T-helper 22 cell (primary cell): ENCODE data around the gene FOXP3.
A peak's percentile ranks its signal among the peaks of the same experiment; 100 is the strongest.

Experiments used
- DNase-seq: peaks from one replicate; pipeline ENCODE4 v3.0.0-alpha.2; 2020; ENCODE audit warnings: low read depth

Gene FOXP3

DNA sequence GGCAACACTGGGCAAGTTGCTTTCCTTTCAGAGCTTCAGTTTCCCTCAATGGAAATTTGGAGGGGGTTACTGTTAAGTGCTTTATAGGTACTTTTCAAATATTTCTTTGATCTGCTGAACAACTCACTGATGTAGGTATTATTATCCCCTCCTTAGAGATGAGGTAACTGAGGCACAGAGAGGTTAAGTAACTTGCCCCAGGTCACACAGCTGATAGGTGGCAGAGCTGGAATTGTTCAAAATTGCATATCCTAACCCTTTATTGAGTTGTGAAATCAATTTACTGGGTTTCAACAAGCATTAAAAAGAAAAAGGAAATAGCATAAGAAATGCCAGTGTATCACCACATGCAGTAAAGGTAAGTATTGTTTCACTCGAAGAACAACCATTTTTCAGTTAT, 11.7 kb upstream of the FOXP3 start:
- DNase-seq = no peak

DNA sequence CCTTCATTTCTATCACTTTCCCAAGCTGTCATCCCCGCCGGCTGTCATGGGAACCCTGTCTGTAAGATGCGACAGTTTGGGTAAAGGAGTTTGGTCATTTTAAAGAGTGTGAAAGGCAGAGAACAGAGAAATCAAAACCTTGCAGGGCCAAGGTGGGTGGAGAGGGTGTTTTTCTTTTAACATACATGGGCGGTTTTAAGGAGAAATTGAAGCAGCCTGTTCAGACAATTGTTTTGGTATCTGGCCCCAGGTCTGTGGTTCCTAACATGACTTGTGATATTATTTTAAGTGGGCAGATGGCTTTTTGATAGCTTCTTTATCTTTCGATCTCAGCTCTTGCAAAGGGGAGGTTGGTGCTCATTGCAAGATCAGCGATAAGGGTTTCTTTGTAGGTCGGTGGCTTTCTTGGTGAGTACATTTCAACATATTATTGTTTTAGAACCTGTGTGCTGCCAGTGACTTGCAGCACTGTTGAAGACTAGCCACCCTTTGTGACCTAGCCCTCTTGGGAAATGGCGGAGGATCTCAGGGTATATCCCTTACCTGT, 8.7 kb upstream of the FOXP3 start:
- peak; percentile 42 for DNase-seq

DNA sequence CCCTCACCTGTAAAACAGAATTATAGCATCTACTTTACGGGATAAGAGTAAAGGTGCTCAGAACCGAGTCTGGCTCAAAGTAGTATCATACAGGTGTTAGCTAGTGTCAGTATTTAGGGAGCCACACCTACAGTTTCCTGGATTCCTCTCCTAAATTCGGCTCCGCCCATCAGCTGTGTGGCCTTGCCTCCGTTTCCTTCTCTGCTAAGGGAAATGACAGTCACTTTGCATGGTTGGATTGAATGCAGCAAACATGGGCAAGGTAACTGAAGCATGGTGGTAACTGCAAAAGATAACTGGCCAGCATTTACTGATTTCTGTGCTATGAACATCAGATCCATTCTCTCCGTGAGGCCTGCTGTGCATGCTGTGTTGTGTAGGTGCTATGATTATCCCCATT, 7.9 kb upstream of the FOXP3 start:
- no peak for DNase-seq

DNA sequence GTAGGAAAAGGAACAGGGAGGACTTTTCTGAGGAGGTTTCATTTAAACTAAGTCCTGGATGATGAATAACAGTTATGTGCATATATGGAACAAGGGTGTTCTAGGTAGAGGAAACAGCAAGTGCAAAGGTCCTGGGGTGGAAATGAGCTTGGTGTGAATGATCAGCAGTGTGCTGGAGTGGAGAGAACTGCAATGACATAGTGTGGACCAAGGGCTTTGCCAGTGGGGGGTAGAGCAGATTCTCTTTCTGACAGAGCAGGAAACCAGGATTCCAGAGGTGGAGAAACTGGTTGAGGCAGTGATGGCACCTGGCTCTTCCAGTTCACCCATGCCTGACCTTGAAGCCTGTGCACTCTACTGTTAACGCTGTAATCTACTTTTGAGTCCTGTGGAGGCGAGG, 6.8 kb upstream of the FOXP3 start:
- DNase-seq = no peak

DNA sequence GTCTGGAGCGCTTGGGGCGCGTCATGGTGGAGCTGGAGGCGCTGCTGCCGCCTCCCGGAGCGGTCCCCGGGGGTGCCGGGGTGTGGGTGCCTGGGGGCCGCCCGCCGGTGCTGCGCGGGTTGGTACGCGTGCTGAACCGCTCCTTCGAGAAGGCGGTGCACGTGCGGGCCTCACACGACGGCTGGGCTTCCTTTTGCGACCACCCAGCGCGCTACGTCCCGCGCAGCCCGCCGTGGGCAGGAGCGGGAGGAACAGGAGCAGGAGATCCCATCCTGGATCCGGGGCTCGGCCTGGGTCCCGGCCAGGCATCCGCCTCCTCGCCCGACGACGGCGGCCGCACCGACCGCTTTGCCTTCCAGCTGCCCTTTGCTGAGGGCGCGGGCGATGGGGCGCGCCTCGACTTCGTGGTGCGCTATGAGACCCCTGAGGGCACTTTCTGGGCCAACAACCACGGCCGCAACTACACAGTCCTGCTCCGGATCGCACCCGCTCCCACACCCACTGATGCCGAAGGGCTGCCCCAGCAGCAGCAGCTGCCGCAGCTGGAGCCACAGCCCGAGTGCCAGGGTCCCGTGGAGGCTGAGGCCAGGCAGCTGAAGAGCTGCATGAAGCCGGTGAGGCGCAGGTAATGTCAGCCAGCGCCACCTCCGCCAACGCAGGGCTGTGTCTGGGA, 5.9 kb upstream of the FOXP3 start:
- DNase-seq = no peak

DNA sequence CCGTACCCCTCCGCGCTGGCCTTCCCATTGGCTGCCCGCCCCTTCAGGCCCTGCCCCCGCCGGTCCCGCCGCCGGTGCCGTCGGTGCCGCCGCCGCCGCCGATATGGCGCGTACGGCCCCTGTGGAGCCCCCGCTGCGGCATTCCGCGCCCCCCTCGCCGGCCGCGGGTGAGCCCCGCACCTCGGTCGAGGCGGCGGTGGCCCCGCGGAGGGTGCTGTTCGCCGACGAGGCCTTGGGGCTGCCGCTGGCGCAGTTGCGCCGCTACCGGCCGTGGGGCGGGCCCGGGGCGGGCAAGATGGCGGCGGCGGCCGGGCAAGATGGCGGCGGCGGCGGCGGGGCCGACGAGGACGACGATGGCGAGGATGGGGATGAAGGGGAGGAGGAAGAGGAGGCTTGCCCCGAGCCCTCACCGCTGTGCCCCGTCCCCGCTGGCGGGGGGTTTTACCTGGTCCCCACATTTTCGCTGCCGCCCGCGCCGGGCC, 5.3 kb upstream of the FOXP3 start, which contains the start of gene PPP1R3F:
Gene PPP1R3F (plus strand): TSS at position 27 of the 482 bp plus-strand sequence. CDS start 77 bp downstream, at position 104.
- peak; percentile 19 for DNase-seq

DNA sequence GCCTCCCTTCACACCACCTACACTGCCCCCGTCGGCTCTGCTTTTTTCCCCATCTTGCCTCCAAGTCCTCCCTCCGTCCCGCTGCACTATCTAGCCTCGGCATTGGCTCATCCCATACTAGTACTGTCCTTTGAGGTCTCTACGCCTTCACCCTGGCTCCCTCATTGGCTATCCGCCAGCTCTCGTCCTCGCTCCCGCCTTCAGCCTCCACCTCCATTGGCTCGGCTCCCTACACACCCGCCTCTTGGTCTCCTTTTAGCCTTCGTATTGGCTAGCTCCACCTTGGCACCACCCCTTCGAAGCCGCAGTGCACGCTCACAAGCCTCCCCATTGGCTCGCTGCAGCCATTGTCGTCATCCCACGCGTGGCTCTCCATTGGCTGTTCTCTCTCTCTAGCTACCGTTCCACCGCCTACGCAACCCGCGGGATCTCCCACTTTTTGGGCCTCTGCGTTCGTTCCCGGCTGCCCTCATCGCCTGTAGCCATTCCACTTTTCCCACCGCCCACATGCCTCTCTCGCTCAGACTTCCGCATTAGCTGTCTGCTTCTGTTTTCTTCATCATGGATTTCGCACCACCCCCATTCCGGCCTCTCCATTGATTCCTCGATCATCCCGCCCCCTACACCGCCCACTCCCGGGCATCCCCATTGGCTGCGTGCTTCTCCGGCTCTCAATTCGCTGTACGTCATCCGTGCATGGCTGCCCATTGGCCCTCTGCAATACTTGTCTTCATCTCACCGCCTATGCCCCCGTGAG, 4.7 kb upstream of the FOXP3 start:
- DNase-seq = peak; percentile 91

DNA sequence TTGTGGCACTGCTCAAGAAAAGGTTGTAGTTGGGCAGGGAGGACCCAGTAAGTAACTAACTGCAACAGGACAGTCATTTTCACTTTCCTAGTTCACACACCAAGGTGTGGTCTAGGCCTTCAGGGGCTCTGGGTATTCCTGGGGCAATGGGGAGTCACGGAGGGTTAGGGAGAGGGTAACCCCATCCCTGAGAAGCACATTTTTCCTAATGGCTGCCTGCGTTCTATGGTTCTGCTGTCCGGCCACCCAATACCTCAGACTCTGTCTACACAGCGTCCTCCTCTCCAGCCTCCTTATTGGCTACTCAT, 4.1 kb upstream of the FOXP3 start:
- no peak for DNase-seq

DNA sequence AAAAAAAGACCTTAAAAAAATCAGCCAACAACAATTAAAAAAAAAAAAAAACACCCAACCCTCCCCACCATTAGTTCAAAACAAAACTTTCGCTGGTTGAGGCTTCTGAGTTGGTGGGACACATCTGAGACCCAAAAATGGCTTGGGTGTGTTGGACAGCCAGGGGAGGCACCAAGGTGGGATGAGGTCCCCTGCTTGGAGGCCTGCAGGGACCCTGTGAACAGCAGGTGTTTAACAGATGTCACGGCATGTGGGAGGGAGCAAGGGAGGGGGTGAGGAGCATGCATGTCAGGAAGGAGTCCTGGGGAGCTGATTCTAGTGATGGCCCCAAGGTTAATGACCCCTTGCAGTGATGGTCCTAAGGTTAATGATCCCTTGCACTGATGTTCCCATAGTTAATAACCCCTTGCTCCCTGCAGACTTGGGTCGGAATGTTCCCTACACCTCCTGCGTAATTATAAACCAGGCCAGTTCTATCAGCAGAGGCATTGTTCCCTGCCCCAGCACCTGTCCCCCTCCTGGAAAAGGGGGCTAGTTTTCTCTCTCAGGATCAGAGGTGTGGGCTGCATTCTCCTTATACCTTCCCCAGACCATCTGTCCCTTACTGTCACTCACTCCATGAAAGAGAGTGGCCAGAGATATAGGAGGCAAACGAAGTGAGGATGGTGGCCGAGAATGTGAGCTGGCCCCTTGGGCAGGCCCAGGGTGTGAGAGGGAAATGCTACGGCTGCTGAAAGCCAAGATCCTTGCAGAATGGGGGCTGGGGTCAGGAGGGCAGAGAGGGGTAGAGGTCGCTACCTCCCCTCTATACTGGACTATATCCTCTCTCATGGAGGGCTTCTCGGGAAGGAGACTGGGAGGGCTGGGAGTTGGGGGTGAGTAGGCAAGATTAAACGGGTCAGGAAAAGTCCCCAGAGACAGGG, 2.3 kb upstream of the FOXP3 start:
- DNase-seq = no peak

DNA sequence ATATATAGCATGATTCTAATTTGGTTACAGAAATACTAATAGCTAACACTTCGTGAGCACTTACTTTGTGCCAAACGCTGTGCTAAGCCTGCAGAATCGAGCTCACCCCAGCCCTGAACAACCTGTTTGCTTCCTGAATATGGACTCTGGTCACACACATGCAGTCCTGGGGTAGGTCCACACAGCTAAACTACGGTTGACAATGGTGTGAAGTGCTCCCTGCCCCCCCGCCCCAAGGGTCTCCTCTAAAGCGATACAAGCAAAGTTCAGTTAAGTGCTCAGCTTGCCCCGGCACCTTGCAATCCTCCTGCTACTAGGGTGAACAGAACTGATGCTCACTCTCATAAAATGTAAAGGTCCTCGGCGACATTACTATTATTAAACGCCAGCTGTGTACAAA, 879 bp downstream of the FOXP3 start:
- no peak for DNase-seq

DNA sequence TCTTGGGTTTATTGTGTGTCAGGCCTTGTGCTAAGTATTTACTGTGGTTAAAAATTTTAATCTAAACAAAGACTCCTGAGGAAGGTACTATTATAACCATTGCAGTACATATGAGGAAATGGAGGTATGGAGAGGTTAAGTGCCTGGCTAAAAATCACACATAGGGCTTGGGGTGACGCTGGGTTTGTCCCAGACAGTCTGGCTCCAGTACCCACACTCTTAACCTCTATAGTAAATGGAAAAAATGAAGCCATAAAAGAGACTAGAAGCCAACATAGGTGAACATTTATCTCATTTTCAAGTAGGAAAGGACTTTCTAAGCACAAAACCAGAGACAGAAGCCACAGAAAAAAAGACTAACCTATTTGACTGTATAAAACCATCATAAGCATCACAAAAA, 1.9 kb downstream of the FOXP3 start:
- DNase-seq = no peak

DNA sequence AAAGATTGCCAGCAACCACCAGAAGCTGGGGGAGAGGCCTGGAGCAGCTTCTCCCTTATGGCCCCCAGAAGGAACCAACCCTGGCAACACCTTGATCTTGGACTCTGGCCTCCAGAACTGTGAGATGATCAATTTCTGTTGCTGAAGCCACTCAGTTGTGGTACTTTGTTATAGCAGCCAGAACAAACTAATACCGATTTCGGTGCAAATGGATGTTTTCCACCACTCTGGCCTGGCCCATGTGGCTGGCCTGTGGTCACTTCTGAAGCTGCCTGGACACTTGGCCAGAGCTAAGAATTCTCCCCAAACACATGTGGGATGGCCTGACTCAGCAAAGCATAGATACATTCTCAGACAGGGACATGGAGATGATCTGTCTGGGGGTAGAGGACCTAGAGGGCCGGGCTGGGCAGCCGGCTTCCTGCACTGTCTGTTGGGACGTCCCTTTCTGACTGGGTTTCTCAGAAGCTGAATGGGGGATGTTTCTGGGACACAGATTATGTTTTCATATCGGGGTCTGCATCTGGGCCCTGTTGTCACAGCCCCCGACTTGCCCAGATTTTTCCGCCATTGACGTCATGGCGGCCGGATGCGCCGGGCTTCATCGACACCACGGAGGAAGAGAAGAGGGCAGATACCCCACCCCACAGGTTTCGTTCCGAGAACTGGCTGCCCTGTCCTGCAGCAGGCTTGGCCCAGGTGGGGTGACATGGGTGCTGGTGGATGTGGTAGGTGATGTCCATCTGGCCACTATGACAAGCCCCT, 4.1 kb downstream of the FOXP3 start:
- DNase-seq = no peak

DNA sequence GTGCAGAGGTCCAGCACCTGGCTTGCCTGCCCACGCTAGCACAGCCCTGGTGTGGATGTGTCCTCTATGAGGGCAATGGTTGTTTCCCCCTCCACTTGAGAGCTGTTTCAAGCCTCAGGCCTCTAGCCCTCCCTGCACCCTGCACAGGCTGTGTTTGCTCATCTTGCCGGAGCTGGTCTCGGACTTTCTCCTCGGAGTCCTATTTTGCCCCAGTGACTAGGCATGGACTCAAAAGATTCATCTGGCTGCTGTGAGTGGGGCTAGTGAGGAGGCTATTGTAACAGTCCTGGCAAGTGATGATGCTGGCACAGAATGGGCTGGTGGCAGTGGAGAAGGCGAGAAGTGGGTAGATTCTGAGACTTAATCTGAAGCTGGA, 5.8 kb downstream of the FOXP3 start:
- DNase-seq = no peak

DNA sequence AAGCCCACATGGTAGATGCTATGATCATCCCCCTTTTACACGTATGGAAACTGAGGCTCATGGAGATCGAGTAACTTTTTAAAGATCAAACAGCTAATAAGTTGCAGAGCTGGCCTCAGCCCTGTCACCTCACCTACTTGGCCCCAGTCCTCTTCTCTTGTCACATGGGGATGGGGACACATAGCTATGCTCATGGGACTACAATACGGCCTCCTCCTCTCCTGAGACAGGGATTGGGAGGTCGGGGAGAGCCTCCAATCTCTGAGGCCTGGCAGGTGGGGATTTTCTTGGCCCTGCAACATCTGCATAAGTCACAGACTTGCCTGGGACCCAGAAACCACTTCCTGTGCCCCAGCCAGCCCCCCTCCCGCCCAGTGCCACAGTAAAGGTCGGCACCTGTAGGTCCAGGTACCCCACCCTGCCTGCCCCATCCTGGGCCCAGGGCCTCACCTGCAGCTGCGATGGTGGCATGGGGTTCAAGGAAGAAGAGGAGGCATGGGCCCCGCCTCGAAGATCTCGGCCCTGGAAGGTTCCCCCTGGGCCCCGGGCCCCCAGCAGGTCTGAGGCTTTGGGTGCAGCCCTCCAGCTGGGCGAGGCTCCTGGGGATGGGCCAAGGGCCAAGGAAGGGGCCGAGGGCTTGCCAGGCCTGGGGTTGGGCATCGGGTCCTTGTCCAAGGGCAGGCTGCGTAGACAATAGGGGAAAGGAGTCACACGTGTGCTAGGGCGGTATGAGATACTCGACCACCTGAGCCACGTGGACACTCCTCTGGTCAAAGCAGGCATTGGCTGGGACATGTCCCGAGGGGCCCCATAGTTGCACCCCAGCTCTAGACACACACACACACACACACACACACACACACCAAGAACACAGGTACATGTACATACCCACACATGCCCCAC, 6.4 kb downstream of the FOXP3 start:
- DNase-seq = no peak

DNA sequence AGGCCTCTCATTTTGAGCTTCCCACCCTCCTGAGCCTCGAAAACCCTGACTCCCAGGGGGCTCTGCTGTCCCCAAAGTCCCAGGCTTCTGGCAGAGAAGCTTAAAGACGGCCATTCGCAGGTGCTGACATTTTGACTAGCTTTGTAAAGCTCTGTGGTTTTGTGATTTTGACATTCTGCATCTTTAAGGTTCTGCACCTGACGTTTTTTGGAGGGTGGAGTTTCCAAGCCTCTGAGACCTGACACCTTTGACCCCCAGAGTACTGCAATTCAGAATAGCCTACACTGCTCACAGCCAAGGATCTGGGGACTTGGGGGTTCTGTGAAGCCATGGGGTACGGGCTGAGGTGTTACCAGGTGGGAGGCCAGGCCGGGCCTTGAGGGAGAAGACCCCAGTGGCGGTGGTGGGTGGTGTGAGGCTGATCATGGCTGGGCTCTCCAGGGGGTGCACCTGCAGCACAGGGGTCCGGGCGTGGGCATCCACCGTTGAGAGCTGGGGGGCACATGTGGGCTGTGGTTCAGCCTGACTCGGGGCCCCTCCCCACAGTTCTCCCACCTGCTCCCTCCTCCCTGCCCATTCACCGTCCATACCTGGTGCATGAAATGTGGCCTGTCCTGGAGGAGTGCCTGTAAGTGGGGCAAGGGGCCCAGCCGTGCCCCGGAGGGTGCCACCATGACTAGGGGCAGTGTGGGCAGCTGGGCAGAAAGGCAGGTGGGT, 7.3 kb downstream of the FOXP3 start:
- no peak for DNase-seq

DNA sequence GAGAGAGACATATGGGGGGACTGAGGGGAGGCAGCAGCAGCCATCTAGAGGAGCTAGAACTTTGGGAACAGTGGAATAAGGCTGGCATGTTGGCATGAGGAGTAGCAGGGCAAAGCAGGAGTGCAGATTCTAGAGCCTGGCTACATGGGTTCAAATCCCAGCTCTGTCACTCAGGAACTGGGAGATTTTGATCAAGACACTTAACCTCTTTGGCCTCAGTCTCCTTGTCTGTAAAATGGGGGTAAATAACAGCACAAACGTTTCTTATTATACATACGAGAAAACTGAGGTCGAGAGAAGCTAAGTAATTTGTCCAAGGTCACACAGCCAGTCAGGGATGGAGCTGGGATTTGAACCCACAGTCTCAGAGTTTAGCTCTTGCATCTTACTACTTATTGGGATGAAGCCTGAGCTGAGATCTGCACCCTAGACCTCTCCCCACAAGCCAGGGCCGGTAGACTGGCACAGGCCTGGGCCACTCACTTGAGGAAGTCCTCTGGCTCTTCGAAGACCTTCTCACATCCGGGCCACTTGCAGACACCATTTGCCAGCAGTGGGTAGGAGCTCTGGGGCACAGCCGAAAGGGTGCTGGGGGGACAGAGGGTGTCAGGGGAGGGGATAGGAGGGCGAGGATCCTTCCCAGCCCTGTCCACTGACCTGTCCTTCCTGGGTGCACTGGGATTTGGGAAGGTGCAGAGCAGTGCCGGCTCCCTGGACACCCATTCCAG, 8.1 kb downstream of the FOXP3 start:
- no peak for DNase-seq

DNA sequence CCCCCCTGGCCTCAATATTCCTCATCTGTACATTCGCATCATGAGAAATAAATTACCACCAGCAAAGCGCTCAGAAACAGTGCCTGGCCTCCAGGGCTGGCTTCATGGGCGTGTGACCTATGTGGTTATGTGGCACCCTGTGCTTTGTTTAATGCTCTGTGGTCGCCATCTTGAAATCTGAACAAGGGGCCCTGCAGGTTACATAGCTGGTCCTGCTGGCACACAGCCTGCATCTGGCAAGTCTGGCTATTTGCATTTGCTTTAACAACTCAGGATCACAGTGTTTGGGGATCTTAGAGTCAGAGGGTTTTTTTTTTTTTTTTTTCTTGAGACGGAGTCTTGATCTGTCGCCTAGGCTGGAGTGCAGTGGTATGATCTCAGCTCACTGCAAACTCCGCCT, 9.9 kb downstream of the FOXP3 start:
- no peak for DNase-seq

DNA sequence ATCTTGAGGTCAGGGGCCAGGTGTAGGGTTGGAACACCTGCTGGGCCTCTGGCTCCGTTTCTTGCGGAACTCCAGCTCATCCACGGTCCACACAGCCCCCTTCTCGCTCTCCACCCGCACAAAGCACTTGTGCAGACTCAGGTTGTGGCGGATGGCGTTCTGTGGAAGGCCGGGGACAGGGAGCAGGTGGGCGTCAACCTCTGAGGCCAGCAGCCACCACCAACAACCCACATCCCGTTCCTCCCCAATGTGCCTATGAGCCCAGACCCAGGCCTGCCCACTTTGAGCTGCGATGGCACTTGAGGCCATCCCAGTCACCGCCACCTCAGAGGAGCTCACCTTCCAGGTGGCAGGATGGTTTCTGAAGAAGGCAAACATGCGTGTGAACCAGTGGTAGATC, 13.2 kb downstream of the FOXP3 start:
- no peak for DNase-seq

DNA sequence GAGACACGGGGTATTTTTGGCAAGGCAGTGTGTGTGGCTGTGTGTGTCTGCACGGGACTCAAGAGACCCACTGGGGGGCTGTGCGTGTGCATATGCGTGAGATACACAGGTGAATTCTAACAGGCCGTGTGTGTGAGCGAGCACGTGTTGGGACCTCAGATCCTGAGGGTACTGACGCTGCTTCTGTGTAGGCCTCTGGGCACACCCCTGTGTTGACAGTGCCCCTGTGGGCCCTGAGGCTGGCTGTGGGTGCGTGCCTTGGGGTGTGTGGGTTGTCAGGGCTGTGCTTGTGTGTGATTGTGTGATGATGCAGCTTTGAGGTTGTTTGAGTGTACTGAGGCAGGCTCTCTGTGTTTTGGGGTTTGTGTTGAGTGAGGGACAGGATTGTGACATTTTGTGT, 13.9 kb downstream of the FOXP3 start:
- DNase-seq = no peak
